NCI-H146 treated with DMSO at 0.1 percent for 48 hours (cell line): Measurements from ENCODE around the gene RPL9.
"Not testable (repeated sequence)": the region's sequence is repeated elsewhere in the genome, so short reads cannot be mapped to it uniquely, and the experiment has no call there.

ENCODE experiments used
- DNase-seq: peaks from one replicate; lab custom pipeline; 2025; ENCODE audit not compliant: unreplicated experiment; lab: John Stamatoyannopoulos, UW

Gene RPL9

DNA sequence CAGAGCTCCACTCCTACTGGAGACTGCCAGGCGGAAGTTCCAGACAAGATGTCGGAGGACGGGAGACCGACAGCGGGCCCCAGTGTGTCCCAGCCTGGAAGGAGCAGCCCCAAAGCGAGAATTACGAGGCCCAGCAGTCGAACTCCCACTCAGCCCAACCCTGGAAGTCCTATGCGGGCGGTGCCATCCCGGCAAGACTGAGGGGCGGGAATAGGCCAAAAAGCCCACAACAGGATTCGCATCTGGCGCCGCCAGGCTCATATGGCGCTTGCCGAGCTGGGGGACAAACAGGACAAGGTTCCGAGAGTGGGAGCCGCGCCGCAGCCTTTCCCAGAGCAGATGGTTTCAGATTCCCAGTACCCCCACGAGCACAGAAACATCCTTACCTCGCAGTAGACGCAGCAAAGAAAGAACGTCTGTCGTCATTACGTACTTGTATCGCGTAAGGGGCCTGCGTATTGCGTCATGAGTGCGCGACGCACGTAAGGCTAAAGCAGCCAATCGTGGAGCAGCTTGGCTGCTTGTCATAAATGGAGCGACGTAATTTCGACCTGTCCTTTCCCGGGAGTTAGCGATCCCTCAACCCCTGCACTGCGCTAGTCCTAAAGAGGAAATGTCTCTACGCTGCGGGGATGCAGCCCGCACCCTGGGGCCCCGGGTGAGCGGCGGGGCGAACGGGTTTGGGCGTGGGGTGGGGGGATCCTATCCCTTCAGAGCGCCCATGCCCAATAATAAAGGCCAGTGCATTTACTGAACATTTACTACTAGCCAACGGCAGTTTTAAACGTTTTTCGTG, at the start of gene RPL9, which contains the start of gene LIAS:
RPL9 (minus strand) TSS at position 418 of the 796 bp plus-strand sequence. CDS start 483 bp downstream, outside the sequence.
LIAS (plus strand) TSS at position 552 of the 796 bp plus-strand sequence; CDS start at position 614, 62 bp downstream.
- DNase-seq, result peak; percentile 95

DNA sequence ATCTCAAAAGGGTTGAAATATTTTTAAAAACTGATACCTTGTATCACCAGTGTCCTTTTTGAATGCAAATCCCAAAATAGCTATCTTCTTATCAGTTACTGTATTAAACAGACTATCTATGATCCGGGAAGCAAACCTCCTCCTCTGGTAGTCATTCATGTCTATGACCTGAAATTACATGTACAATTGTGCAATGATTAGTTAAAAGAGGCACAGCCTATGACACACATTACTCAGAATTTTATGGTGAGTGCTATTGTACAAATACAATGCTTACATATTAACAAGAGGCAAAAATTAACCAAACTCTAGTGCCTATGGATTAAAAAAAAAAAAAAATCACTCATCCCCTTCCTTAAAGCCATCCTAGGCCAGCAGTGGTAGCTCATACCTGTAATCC, 46.9 kb upstream of the RPL9 start:
- DNase-seq, result no peak

DNA sequence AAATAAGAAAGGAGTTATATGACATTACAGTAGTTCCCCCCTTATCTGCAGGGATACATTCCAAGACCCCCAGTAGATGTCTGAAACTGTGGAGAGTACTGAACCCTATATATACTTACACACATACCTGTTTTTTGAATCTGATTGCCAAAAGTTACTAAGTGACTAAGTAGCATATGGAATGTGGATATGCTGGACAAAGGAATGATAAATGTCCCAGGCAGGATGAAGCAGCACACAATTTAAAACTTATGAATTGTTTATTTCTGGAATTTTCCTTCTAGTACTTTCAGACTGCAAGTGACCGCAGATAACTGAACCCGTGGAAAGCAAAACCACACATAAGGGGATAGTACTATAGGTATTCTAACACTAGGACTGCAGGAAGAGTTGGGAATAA, 45.8 kb upstream of the RPL9 start:
- DNase-seq, result no peak

DNA sequence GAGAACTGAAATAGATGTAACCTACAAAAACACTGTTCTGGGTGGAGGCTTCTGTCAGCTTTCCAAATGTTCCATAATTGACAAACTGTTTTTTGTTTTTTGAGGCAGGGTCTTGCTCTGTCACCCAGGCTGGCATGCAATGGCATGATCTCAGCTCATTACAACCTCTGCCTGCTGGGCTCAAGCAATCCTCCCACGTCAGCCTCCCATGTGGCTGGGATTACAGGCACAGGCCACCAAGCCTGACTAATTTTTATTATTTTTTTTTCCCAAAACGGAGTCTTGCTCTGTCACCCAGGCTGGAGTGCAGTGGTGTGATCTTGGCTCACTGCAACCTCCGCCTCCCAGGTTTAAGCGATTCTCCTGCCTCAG, 43.9 kb upstream of the RPL9 start:
- DNase-seq, result not testable (repeated sequence)

DNA sequence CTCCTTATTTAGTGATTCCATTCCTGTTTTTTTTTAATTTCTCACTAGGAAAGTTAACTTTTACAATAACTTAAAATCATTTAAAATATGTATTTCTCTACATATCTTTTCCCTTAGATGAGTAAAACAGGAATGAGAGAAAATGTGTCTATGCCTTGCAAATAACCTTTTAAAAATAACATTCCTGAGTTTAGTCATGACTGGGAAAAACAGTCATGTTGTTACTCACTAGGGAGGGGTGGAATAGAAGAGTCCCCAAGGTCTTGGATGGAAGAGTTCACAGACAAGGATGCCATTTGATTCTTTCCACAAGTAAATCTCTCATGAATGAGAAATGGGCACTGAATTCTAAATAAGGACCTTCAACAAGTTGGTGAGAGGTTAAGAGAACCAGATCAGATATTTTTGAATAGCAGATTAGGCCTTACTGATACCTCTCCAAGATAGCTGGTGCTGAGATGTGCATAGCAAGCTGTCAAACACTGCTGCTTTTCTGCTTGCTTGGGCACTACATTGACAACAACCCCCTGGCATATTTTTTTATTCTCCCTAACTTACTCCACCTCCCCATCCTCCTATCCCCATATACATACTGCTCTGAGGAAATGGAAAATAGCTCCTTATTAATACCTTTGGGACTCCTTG, 43.4 kb upstream of the RPL9 start:
- DNase-seq, result no peak

DNA sequence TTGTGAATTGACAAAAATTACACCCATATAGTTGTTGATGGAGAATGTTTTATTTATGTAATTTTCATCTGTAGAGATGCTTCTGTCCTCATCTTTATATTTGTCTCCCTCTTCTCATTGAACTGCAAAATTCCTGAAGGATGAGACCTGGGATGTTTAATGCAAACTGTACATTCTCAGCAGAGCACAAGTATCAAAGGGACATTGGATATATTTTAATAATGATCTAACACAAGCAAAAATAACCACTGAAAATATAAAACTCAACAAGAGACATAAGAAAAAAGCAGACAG, 40.0 kb upstream of the RPL9 start:
- DNase-seq, result no peak

DNA sequence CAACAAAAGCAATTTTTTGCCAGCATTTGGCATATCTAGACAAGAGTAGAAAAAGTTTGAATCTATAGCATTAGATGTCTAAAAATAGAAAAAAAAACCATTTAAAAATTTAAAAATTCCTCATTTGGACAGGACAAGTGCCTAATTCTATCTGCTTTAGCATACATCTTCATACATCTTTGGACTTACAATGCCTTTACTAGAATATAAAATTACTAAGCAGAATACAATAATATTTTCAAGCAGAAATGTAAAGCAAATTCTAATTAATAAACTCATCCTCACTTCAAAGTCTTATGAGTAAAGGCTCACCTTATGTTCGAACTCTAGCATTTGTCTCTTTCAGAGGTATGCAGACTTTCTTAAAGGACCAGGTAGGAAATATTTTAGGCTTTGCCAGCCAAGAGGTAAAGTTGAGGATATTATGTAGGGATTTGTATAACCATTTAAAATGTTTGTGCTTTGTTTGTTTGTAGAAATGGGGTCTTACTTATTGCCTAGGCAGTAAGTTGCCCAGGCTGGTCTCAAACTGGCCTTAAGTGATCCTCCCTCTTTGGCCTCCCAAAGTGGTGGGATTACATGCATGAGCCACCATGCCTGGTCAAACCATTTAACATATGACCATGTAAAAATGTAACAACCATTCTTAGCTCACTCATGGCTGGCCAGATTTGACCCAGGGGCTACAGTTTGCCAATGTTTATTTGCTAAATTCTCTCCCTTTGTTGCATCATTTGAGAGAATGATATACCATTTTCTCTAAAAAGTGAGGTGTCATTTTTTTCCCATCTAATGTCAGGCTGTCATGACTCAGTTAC, 39.4 kb upstream of the RPL9 start:
- DNase-seq, result no peak

DNA sequence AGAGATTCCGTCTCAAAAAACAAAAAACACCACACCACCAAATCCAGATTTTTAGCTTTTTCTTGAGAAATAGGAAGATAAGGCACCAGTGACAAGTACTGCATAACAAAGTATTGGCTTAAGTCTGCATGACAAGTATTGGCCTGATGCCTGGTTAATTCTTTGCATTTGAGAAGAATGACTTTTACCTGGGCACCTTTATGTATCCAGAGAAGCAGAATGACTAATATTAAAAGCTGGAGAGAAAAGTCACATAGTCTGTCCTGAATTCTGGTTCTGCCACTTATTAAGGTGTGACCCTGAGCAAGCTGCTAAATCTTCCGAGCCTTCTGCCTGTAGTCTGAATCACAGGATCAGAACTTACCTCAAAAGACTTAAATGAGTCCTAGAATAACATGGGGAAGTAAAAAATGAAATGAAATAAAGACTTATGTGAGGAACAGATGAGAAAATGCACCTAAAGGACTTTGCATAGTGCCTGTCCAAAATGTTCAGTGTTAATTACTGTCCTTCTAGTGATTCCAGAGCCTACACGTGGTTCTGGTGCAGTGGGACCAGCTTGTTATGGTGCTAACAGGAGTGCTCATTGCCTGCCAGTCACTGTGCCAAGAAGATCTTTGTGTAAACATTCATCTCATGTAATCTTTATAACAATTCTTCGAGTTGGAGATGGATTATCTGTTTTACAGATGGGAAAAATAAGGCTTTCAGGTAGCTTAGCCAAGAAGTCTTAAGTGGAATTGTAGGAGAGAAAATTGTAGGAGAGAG, 36.9 kb upstream of the RPL9 start:
- no peak for DNase-seq

DNA sequence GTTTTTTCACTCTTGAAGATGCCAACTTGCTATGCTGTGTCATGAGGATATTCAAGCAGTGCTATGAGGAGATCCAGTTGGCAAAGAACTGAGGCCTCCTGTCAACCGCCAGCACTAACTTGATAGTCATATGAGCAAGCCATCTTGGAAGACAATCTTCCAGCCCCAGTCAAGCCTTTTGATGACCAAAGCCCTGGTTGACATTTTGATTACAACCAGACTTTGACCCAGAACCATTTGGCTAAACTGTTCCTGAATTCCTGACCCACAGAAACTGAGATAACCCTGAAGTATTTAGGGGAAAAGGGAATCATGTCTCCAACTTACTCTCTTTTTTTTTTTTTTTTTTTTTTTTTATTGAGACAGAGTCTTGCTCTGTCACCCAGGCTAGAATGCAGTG, 35.6 kb upstream of the RPL9 start:
- DNase-seq, result no peak

DNA sequence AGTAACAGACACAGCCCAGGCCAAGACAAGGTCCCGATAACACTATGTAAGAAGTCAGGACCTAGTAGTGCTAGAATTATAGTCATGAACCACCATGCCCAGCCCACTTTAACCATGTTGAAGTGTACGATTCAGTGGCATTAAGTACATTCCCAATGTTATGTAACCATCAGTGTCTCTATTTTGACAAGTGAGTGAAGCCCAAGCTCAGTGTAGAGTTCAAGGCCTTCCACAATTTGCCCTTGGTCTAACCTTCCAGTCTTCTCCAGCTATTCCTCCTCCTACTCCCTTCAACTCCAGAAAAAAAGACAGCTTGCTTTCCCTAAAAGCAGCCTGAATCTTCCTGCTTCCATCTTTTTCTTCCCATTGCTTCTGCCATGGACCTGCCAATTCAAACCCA, 31.6 kb upstream of the RPL9 start:
- DNase-seq, result no peak

DNA sequence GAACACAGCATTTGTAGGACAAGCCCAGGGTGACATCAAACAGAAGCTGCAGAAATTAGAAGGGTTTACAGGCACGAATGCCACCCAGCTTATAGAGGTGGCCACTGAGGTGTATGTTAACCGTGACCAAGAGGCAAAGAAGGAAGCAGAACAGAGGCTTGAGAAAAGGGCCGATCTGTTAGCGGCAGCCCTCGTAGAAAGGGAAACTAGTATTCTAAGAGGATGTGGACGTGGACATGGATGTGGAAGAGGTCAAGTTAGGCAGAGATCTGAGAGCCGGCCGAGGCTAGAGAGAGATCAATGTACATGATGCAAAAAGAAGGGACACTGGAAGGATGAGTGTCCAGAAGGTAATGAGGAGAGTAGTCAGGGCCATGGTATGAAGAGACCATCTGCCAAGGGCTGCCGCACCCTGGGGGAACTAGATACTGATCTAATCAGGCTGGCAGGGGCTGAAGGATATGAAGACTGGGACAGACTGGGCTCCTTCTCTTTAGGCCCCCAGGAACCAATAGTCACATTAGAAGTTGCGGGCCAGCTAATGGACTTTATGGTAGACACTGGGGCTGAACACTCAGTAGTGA, 27.6 kb upstream of the RPL9 start:
- no peak for DNase-seq

DNA sequence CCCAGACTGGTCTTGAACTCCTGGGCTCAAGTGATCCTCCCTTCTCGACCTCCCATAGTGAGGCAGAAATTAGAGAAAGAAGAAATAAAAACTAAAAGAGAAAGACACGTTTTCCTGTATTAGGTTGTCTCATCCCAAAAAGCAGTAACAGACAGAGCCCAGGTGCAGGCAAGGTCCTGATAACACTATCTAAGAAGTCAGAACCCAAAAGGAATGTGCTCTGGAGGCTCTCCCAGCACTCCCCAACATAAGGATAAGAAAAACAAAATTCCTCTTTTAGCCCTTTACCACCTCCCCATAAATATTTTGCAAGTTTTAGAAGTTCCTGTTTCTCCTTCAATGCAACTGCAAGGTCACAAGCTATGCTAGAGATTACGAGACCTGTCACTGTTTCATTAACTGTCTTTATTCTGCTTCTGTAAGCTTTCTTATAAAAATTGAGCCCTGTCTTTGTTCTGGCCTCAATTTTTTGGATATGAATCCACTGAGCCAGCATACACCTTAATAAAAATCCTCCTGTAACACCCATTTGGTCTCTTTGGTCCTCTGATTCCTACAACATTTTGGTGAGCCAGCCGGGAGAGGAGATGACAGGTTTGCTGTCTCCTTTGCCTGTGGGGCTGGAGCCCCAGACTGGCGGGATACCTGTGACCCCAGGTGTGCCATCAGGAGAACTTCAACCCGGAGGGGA, 26.0 kb upstream of the RPL9 start:
- no peak for DNase-seq

DNA sequence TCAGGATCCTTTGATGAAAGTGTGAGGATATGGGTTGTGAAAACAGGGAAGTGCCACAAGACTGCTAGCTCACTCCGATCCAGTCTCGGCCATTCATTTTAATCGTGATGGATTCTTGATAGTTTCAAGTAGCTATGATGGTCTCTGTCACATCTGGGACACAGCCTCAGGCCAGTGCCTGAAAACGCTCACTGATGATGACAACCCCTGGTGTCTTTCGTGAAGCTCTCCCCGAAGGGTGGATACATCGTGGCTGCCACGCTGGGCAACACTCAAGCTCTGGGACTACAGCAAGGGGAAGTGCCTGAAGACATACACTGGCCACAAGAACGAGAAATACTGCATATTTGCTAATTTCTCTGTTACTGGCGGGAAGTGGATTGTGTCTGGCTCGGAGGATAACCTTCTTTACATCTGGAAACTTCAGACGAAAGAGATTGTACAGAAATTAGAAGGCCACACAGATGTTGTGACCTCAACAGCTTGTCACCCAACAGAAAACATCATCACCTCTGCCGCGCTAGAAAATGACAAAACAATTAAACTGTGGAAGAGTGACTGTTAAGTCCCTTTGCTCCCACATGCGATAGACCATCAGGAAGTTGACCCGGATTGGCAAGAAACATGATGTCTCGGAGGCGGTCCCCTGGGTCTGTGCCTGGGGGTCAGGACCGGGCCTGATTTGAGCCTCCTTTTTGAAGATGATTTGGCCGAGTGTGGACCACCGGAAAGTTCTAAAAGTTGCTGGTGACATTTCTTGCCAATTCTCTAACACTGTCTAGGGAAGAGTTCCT, 22.4 kb upstream of the RPL9 start:
- DNase-seq, result no peak

DNA sequence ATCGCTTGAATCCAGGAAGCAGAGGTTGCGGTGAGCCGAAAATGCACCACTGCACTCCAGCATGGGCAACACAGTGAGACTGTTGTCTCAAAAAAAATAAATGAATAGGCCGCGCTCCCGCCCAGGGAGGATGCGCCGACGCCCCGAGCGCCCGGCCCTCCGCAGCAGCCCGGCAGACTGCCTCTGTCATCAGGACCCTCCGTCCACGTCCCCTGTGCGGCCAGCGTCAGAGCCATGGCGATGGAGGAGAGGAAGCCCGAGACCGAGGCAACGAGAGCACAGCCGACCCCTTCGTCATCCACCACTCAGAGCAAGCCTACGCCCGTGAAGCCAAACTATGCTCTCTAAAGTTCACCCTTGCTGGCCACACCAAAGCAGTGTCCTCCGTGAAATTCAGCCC, 21.5 kb upstream of the RPL9 start:
- DNase-seq, result no peak

DNA sequence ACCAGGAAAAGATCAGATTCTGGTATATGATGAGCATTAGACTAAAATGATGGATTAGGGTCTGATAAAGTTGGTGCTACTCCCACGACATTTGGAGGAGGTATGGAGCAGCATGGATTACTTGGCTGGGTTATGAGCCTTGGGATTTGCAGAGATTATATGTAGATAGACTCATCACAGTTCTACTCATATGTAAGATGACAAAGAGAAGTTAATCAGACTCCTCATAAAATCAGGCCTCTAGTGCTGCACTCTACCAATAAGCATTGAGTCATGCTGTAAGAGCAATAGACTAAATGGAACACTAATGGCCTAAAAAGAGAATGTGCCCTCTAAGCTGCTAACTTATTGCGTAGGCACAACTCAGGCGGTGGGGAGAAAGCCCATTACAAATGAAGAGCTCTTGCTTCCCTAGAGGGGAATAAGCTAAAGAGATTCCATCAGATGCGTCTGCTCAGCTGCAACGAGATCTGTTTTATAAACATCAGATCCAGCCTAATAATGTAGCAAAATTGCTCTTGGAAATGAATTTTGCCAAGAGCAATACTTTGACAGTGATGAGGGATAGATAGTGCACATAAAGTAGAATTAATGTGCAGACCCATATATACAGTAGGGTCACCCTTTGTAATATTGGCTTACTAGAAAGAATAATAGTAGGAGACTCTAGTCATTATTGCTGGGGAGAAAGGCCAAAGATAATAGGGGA, 17.6 kb upstream of the RPL9 start:
- no peak for DNase-seq

DNA sequence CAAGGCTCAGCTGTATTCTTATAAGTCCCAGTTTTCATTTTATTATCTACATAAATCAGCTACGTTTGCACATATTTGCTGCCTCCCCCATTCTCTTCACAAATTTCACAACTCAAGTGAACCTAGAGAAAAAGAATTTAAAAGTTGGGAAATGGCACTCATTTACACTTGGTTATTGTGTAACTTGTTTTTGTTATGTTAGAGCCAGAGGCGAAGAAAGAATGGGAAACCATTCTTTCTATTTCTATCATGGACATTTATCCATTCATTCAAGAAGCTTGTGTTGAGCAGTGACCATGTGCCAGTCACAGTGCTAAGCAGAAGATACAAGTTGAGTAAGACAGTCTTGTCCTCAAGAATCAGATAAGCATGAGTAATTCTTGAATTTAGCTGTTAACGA, 13.7 kb upstream of the RPL9 start:
- DNase-seq, result no peak

DNA sequence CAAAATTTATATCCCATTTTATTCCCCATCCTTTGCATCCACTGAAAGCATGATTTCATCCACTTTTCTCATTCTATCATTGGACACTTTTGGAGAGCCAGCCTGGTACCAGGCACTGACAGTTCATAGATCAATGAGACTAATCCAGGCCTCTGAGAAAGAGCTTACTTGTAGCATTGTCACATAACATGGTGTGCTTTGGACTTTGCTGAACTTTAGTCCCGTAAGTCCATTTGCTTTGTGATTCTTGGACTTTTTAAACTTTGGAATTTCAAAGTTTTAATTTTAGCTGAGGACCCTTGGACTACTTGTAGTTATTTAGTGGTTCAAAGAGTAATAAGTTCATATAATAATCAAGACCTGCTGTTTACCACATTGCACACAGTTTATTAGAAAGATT, 11.7 kb upstream of the RPL9 start:
- no peak for DNase-seq

DNA sequence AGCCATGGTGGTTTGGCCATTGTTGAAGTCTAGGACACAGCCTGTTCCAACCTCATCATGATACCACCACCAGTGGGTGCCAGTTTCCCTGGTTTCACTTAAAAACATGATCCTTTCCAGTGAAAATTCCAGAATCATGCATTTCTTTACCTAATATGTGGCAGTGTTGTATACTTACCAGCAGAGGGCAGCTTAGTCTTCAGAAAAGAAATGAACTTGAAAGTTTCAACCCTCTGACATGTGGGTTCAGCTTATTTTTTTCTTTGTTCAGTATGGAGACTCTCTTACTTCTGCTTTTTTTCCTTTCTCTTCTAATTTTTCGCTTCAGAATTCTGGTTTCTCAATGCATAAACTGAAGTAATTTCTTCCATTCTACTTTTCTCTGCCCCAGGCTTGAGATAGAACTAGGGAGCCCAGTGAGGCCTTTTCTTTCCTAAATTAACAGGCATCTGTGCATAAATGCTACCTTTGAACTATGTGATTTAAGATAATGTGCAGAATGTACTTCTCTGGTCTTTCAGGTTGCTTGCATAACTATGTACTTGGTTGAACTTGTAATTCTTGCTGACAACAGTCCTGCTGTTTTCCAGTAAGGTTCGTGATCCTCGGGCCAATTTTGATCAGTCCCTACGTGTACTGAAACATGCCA, 10.8 kb upstream of the RPL9 start:
- DNase-seq, result peak; percentile 61
